ENCODE measurements around the gene SREK1.
"Not testable (repeated sequence)": the region's sequence is repeated elsewhere in the genome, so short reads cannot be mapped to it uniquely, and the experiment has no call there.

- TF ChIP-seq CTCF (IDR thresholded peaks at IDR 0.05; ENCODE audit: low read depth, low read length); POLR2A (IDR thresholded peaks at IDR 0.05; ENCODE audit: extremely low read depth, insufficient read length); MAX (IDR thresholded peaks at IDR 0.05; ENCODE audit: low read depth, low read length); MYC (IDR thresholded peaks at IDR 0.05; ENCODE audit: low read depth, low read length): not testable (repeated sequence)
Measured at GRCh38 chr5:66136944-66137343, 7.2 kb upstream of the SREK1 start.

All from NB4 (cell line).